MCF 10A (cell line): ENCODE data around the gene C2orf81. TPM values are rescaled to one million over a fixed set of nuclear protein-coding genes. Genes with fewer than 3 reads are reported as not detected.

ENCODE experiments used
- BruUV-seq: library from RNA; stranded (reverse); fragments of 400-500 nt; replicated peaks from 2 replicates; lab custom pipeline; 2021; lab: Mats Ljungman, UMichigan
- CTCF ChIA-PET: fragments of 300-600 bp; sonication (Branson Sonifier 250); formaldehyde crosslinking; extraction: SDS; loops from one replicate; lab custom pipeline; 2021; ENCODE audit warnings: antibody characterized with exemption, inconsistent platforms; lab: Yijun Ruan, JAX
- POLR2A ChIA-PET: fragments of 300-600, 350-650 bp; sonication (Branson Sonifier 250); formaldehyde crosslinking; extraction: SDS; loops from one replicate; lab custom pipeline; 2020; ENCODE audit warnings: antibody characterized with exemption, inconsistent platforms; lab: Yijun Ruan, JAX
- DNase-seq: peaks from one replicate; pipeline ENCODE4 v3.0.0-alpha.2; 2018; ENCODE audit not compliant: unreplicated experiment
- H3K27ac Mint-ChIP-seq: one replicate; pipeline ENCODE4 v1.8.0; 2022; ENCODE audit warnings: mild to moderate bottlenecking, low read depth, mixed read lengths; ENCODE audit not compliant: unreplicated experiment
- H3K27me3 Mint-ChIP-seq: one replicate; pipeline ENCODE4 v1.8.0; 2022; ENCODE audit warnings: mixed read lengths; ENCODE audit not compliant: insufficient read depth, unreplicated experiment
- H3K36me3 Mint-ChIP-seq: one replicate; pipeline ENCODE4 v1.8.0; 2022; ENCODE audit warnings: mild to moderate bottlenecking, moderate library complexity, mixed read lengths; ENCODE audit not compliant: insufficient read depth, unreplicated experiment
- H3K4me1 Mint-ChIP-seq: one replicate; pipeline ENCODE4 v1.8.0; 2022; ENCODE audit warnings: mixed read lengths; ENCODE audit not compliant: insufficient read depth, unreplicated experiment
- H3K4me3 Mint-ChIP-seq: one replicate; pipeline ENCODE4 v1.8.0; 2022; ENCODE audit warnings: mild to moderate bottlenecking, moderate library complexity, mixed read lengths; ENCODE audit not compliant: unreplicated experiment
- H3K9me3 Mint-ChIP-seq: one replicate; pipeline ENCODE4 v1.8.0; 2022; ENCODE audit warnings: mixed read lengths; ENCODE audit not compliant: unreplicated experiment
- CTCF ChIP-seq: fragments of 200-600 bp; IDR thresholded peaks from one replicate; pipeline ENCODE4 v1.8.0; 2022; ENCODE audit warnings: antibody characterized with exemption, mild to moderate bottlenecking; ENCODE audit not compliant: unreplicated experiment
- intact Hi-C: fragments of 100-400 bp; cut with micrococcal nuclease; formaldehyde crosslinking; loops from 2 replicates; pipeline ENCODE4 v1.14.1; 2022
- total RNA-seq: library from RNA; stranded (reverse); gene quantifications from 2 replicates; pipeline ENCODE4 v1.2.3, GENCODE V29; 2022

C2orf81 gene
- total RNA-seq, 1 experiment from 2014 or later: 5.6 TPM

GRCh38 chr2:74418312-74418711 lies 3.1 kb downstream of the C2orf81 start:
- BruUV-seq: no TSS peak
- CTCF ChIA-PET: interaction anchor here (0.6 to 0.7 kb wide), 2 partner anchors 1133 to 1605 kb away, joined by 4 read pairs; no protein-coding TSS in a partner anchor
- H3K9me3 Mint-ChIP-seq: no peaks in the 10 kb centered on the region

GRCh38 chr2:74417763-74418162 lies 3.7 kb downstream of the C2orf81 start:
- H3K4me3 Mint-ChIP-seq: no peak overlapping the region

More at GRCh38 chr2:74418312-74418711, 3.1 kb downstream of the C2orf81 start:
- POLR2A ChIA-PET: no interaction called here
- H3K27me3 Mint-ChIP-seq: no peaks in the 10 kb centered on the region
- TF ChIP-seq CTCF: no peak
- peaks cover 9% of the 10 kb centered on the region for H3K36me3 Mint-ChIP-seq
- H3K27ac Mint-ChIP-seq: no peak overlapping the region
- intact Hi-C loops: no loop called here
- DNase-seq: no peak
- H3K4me3 Mint-ChIP-seq: no peak overlapping the region
- H3K4me1 Mint-ChIP-seq: peaks cover 27% of the 10 kb centered on the region

GRCh38 chr2:74417197-74417596 lies 4.2 kb downstream of the C2orf81 start:
- Mint-ChIP-seq H3K27ac (no peak overlapping the region), H3K27me3 (no peaks in the 10 kb centered on the region), H3K36me3 (no peaks in the 10 kb centered on the region), H3K4me3 (no peak overlapping the region), H3K4me1 (peaks cover 18% of the 10 kb centered on the region), H3K9me3 (no peaks in the 10 kb centered on the region)
- no peak for TF ChIP-seq CTCF
- POLR2A ChIA-PET: no interaction called here
- BruUV-seq: no TSS peak
- intact Hi-C loops: no loop called here
- CTCF ChIA-PET: no interaction called here
- no peak for DNase-seq

More at GRCh38 chr2:74417763-74418162, 3.7 kb downstream of the C2orf81 start:
- H3K4me1 Mint-ChIP-seq: peaks cover 23% of the 10 kb centered on the region
- no peak for TF ChIP-seq CTCF
- H3K9me3 Mint-ChIP-seq: no peaks in the 10 kb centered on the region
- intact Hi-C loops: no loop called here
- H3K36me3 Mint-ChIP-seq: peaks cover 4% of the 10 kb centered on the region
- no TSS peak for BruUV-seq
- POLR2A ChIA-PET: no interaction called here
- no peaks in the 10 kb centered on the region for H3K27me3 Mint-ChIP-seq
- no peak for DNase-seq
- CTCF ChIA-PET: interaction anchor here (0.7 kb wide), 1 partner anchor 1605 kb away, joined by 4 read pairs; no protein-coding TSS in a partner anchor
- no peak overlapping the region for H3K27ac Mint-ChIP-seq

GRCh38 chr2:74416778-74417177 lies 4.6 kb downstream of the C2orf81 start:
- Mint-ChIP-seq H3K27me3 (no peaks in the 10 kb centered on the region), H3K4me3 (no peak overlapping the region), H3K36me3 (no peaks in the 10 kb centered on the region), H3K27ac (no peak overlapping the region), H3K4me1 (peaks cover 15% of the 10 kb centered on the region), H3K9me3 (no peaks in the 10 kb centered on the region)
- DNase-seq: no peak
- POLR2A ChIA-PET: no interaction called here
- TF ChIP-seq CTCF: no peak
- CTCF ChIA-PET: no interaction called here
- intact Hi-C loops: no loop called here
- no TSS peak for BruUV-seq
